Vagina (tissue), 2 donors: Measurements from ENCODE around the gene SNX1.

ENCODE experiments used
- CTCF ChIP-seq, 3 experiments: fragments of 450-650 bp in 2 of 3; fragments of 200-600 bp in 1 of 3; sonication (generic) in 1 of 3; IDR thresholded peaks; one replicate each; pipeline ENCODE4 v1.5.1; 2017 to 2019; ENCODE audit warnings: antibody characterized with exemption in 3 of 3, mild to moderate bottlenecking in 2 of 3, moderate library complexity in 2 of 3
- POLR2A ChIP-seq, 2 donors: fragments of 450-650 bp; IDR thresholded peaks; one replicate each; pipeline ENCODE4 v1.6.1; 2017; ENCODE audit warnings: antibody characterized with exemption in 2 of 2, mild to moderate bottlenecking in 2 of 2, moderate library complexity in 2 of 2

GRCh38 chr15:64125978-64126377 lies 30.2 kb downstream of the SNX1 start:
- TF ChIP-seq CTCF (IDR thresholded peaks at IDR 0.05) = no peak
- no peak for TF ChIP-seq POLR2A (IDR thresholded peaks at IDR 0.05)
